Left cardiac atrium (tissue), 4 donors: ENCODE data around the gene FHAD1. TPM values are rescaled to one million over a fixed set of nuclear protein-coding genes. Genes with fewer than 3 reads are reported as not detected.

Experiments
- ATAC-seq, 2 donors: fragments of 200-7000 bp; cut with Tn5 transposase; one replicate each; pipeline ENCODE4 v1.9.1; 2020; ENCODE audit warnings: mild to moderate bottlenecking in 2 of 2, moderate library complexity in 2 of 2
- DNase-seq: peaks from one replicate; pipeline ENCODE4 v3.0.0-alpha.2; 2020
- intact Hi-C, 2 donors: fragments of 100-400 bp; cut with DNase I; formaldehyde crosslinking; loops; one replicate each; pipeline versions ENCODE4 v1.14.1 to v1.15.1; 2022 to 2023
- total RNA-seq, 2 donors: library from RNA; stranded (reverse); fragmentation: NEBNext Ultra II Directional; extraction: Animal tissue kit (Norgen Biotek cat#: 25700); gene quantifications; one replicate each; pipeline ENCODE4 v1.2.1, GENCODE V29; 2021
- donor health status: DM: no; HTN: yes; CAD: no.
- donor health status: DM: no; HTN: yes; CAD: no; lungs with severe emphysema.
- donor health status: DM: yes; HTN: yes; CAD: no.
- donor health status: Dilated cardiomyopathy.

Gene FHAD1
- total RNA-seq, 2 donors from 2014 or later: 0.47 TPM; not detected in 1

- intact Hi-C loops: no loop called here
- no peak for DNase-seq
- no peak for ATAC-seq
Measured at GRCh38 chr1:15348648-15349047, 101.6 kb downstream of the FHAD1 start.

- intact Hi-C loops: no loop called here
- ATAC-seq: no peak
- DNase-seq: no peak
Measured at GRCh38 chr1:15349133-15349532, 102.1 kb downstream of the FHAD1 start.

GRCh38 chr1:15350151-15350550, 103.1 kb downstream of the FHAD1 start:
- intact Hi-C loops: no loop called here
- no peak for ATAC-seq

GRCh38 chr1:15350551-15351200, 103.7 kb downstream of the FHAD1 start:
- intact Hi-C loops: no loop called here

More at GRCh38 chr1:15350151-15350550, 103.1 kb downstream of the FHAD1 start:
- no peak for DNase-seq

GRCh38 chr1:15351310-15351709, 104.3 kb downstream of the FHAD1 start:
- ATAC-seq (peak in 1 of 2 donors; percentile 44), DNase-seq (no peak)
- intact Hi-C loops: no loop called here

More at GRCh38 chr1:15350551-15351200, 103.7 kb downstream of the FHAD1 start:
- ATAC-seq (no peak), DNase-seq (no peak)

GRCh38 chr1:15352128-15352957, 105.3 kb downstream of the FHAD1 start:
- intact Hi-C loops: no loop called here
- DNase-seq (no peak), ATAC-seq (peak in 1 of 2 donors; percentile 51)

GRCh38 chr1:15353839-15354579, 107.0 kb downstream of the FHAD1 start:
- DNase-seq (no peak), ATAC-seq (no peak)
- intact Hi-C loops: no loop called here

- DNase-seq (no peak), ATAC-seq (no peak)
- intact Hi-C loops: no loop called here
Measured at GRCh38 chr1:15354580-15354965, 107.5 kb downstream of the FHAD1 start.

GRCh38 chr1:15355968-15356625, 109.1 kb downstream of the FHAD1 start:
- DNase-seq (no peak), ATAC-seq (no peak)
- intact Hi-C loops: no loop called here

- intact Hi-C loops: no loop called here
- ATAC-seq (no peak), DNase-seq (no peak)
Measured at GRCh38 chr1:15357612-15358207, 110.7 kb downstream of the FHAD1 start.

GRCh38 chr1:15358565-15359133, 111.6 kb downstream of the FHAD1 start:
- intact Hi-C loops: no loop called here
- ATAC-seq (no peak), DNase-seq (no peak)

GRCh38 chr1:15360700-15361099, 113.7 kb downstream of the FHAD1 start:
- no peak for ATAC-seq
- no peak for DNase-seq
- intact Hi-C loops: no loop called here

GRCh38 chr1:15362096-15362736, 115.2 kb downstream of the FHAD1 start:
- ATAC-seq: no peak
- intact Hi-C loops: no loop called here
- no peak for DNase-seq

GRCh38 chr1:15362737-15363128, 115.7 kb downstream of the FHAD1 start:
- no peak for DNase-seq
- intact Hi-C loops: no loop called here
- ATAC-seq: no peak

GRCh38 chr1:15364740-15365139, 117.7 kb downstream of the FHAD1 start:
- DNase-seq (no peak), ATAC-seq (no peak)
- intact Hi-C loops: no loop called here

GRCh38 chr1:15368888-15369287, 121.9 kb downstream of the FHAD1 start:
- ATAC-seq (no peak), DNase-seq (no peak)
- intact Hi-C loops: no loop called here

- DNase-seq (no peak), ATAC-seq (no peak)
- intact Hi-C loops: no loop called here
Measured at GRCh38 chr1:15370268-15370667, 123.2 kb downstream of the FHAD1 start.

- peak; percentile 85 to 97 for ATAC-seq
- intact Hi-C loops: no loop called here
Measured at GRCh38 chr1:15370781-15371520, 123.9 kb downstream of the FHAD1 start.

More at GRCh38 chr1:15370781-15371520, 123.9 kb downstream of the FHAD1 start:
- peak; percentile 67 for DNase-seq
